Skeletal muscle tissue (tissue), 4 donors: Measurements from ENCODE around the gene GZF1. TPM values are rescaled to one million over a fixed set of nuclear protein-coding genes. Genes with fewer than 3 reads are reported as not detected.

Experiments
- H3K27ac ChIP-seq: one replicate; pipeline ENCODE4 v1.7.0; 2013; ENCODE audit warnings: mild to moderate bottlenecking, low read depth, low read length, inconsistent platforms
- H3K27me3 ChIP-seq, 3 donors: one replicate each; pipeline ENCODE4 v1.7.0; 2013; ENCODE audit warnings: low read length in 3 of 3; ENCODE audit not compliant: control insufficient read depth in 3 of 3, insufficient read depth in 3 of 3
- H3K36me3 ChIP-seq, 3 donors: one replicate each; pipeline ENCODE4 v1.7.0; 2013; ENCODE audit warnings: low read length in 3 of 3; ENCODE audit not compliant: control insufficient read depth in 3 of 3, insufficient read depth in 3 of 3
- H3K4me1 ChIP-seq, 3 donors: one replicate each; pipeline ENCODE4 v1.7.0; 2013; ENCODE audit warnings: low read length in 3 of 3, mild to moderate bottlenecking in 3 of 3; ENCODE audit not compliant: control insufficient read depth in 3 of 3, insufficient read depth in 3 of 3
- H3K4me3 ChIP-seq, 3 donors: one replicate each; pipeline ENCODE4 v1.7.0; 2013; ENCODE audit warnings: low read length in 3 of 3
- H3K9ac ChIP-seq, 3 donors: one replicate each; pipeline ENCODE4 v1.7.0; 2013; ENCODE audit warnings: low read length in 3 of 3, mild to moderate bottlenecking in 3 of 3, moderate library complexity in 2 of 3, low read depth in 1 of 3
- H3K9me3 ChIP-seq, 3 donors: one replicate each; pipeline ENCODE4 v1.7.0; 2013; ENCODE audit warnings: low read length in 3 of 3; ENCODE audit not compliant: control insufficient read depth in 3 of 3
- total RNA-seq: library from RNA; depleted of rRNA; stranded (reverse); fragments of >200 nt; gene quantifications from one replicate; pipeline ENCODE4 v1.2.3, GENCODE V29; 2014
- donor health status: Osteomylitis.

The GZF1 gene
- total RNA-seq, 1 donor from 2014 or later = 11.0 TPM

DNA sequence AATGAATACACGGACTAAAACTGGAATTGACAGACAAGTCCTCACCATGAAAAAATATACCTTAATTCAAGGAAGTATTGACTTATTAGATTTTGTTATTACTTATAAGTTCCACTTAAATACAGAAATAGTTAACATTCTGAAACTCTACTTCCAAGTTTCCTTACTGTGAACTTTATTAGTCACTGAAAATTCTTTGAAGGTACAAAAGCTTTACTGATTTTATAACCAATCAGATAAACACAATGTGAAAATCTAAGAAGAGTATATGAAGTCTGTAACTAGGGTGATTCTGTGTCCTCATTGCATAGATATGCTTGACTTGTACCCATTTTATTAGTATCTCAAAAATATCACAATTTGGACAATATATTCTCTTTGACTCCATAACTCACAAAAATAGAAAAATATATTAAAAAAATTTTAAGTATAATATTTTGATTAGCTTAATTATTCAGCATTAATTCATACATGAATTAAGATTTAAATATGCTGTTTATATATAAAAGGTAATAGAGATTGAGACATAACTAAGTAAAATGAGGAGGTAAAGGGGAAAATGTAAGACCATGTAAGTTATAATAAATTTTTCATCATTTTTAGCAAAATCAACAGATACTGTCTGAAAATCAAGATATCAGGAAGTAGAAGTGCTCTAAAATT is 52.7 kb downstream of the GZF1 start:
- no peaks in the 10 kb centered on the region for H3K27me3 ChIP-seq
- no peak overlapping the region for H3K27ac ChIP-seq
- H3K4me3 ChIP-seq = no peak overlapping the region
- no peaks in the 10 kb centered on the region for H3K36me3 ChIP-seq
- H3K9ac ChIP-seq = no peak overlapping the region
- peaks cover 15 to 37% (median 18%) of the 10 kb centered on the region in 3 donors for H3K4me1 ChIP-seq
- no peaks in the 10 kb centered on the region for H3K9me3 ChIP-seq

DNA sequence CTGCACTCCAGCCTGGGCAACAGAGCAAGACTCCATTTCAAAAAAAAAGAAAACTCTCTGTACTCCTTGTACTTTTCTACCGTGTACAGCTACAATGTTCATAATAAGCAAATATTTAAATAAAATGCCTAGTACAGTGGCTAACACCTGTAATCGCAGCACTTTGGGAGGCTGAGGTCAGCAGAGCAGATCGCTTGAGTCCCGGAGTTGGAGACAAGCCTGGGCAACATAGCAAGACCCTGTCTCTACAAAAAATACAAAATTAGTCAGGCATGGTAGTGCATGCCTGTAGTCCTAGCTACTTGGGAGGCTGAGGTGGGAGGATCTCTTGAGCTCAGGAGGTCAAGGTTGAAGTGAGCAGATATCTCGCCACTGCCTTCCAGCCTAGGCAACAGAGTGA is 53.6 kb downstream of the GZF1 start:
- Histone ChIP-seq H3K27me3 (no peaks in the 10 kb centered on the region), H3K27ac (no peak overlapping the region), H3K9ac (no peak overlapping the region), H3K4me1 (peaks cover 17 to 33% (median 18%) of the 10 kb centered on the region in 3 donors), H3K9me3 (no peaks in the 10 kb centered on the region), H3K36me3 (no peaks in the 10 kb centered on the region), H3K4me3 (no peak overlapping the region)

DNA sequence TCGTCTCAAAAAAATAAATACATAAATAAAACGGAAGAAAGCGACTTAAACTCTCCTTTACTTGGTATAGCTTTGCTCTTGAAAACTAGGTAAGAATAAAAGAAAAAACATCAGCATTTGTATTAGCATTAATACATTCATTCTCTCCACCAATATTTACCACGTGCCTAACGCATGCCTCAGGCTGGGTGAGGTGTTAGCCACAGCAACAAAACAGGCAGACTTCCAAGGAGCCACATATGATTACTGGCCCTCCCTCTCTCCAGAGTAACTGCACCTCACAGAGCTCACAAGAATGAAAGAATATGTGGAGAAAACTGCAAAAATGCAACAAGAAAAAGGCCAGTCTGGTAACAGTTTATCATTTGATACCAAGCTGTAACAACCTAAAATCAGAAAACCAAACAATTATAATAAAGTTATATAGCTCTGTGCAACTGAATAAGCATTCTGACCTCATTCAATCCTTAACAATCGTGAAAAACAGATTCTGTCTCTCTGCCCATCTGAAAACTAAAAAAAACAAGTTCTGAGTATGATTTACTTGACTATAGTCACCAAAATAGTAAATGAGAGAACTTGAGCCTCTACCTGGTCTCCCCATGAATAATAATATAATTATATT is 54.1 kb downstream of the GZF1 start:
- H3K27me3 ChIP-seq = no peaks in the 10 kb centered on the region
- peaks cover 16 to 30% (median 17%) of the 10 kb centered on the region in 3 donors for H3K4me1 ChIP-seq
- H3K27ac ChIP-seq = no peak overlapping the region

DNA sequence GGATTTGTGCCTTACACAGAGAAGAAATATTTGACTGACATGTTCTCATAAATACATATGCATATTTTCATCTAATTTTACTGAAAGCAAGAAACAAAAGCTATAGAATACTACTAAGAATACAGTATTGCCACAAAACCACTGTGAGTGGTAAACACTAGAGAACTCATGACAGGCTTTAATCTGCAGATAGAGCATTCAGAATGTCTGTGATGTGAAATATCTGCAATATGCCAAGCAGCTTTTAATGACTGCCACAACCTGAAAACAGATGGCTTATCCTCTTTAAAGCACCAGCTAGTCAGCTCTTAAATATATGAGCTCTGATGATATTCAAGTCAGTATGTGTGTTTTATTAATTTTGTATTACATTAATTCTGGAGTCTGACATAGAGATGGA is 55.9 kb downstream of the GZF1 start:
- H3K9ac ChIP-seq = no peak overlapping the region
- no peaks in the 10 kb centered on the region for H3K9me3 ChIP-seq
- peaks cover 13 to 24% (median 14%) of the 10 kb centered on the region in 3 donors for H3K4me1 ChIP-seq
- peaks cover 0 to 2% (median 0%) of the 10 kb centered on the region in 3 donors for H3K36me3 ChIP-seq
- H3K27me3 ChIP-seq = no peaks in the 10 kb centered on the region
- H3K4me3 ChIP-seq = no peak overlapping the region
- no peak overlapping the region for H3K27ac ChIP-seq

More for the DNA sequence above, 54.1 kb downstream of the GZF1 start:
- Histone ChIP-seq H3K9me3 (no peaks in the 10 kb centered on the region), H3K4me3 (no peak overlapping the region), H3K36me3 (peaks cover 0 to under 1% (median 0%) of the 10 kb centered on the region in 3 donors), H3K9ac (peak overlapping the region in 1 of 3 donors; percentile 17)

DNA sequence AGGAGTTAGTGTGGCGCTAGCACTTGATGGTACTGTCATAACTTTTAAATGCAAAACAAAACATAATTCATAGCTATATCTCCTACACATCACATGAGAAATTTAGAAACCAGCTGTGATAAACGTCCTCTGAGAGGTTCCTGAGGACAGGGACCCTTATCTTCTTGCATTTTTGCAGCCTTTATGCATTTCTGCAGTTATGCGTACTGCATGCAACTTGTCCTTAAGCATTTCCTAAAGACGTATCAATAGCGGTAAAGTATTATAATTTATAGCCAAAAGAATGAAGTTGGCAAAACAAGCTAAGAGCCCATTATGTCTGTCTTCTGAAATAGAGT is 57.6 kb downstream of the GZF1 start:
- Histone ChIP-seq H3K4me3 (peak overlapping the region; percentile 83 to 95 (median 93)), H3K9ac (peak overlapping the region; percentile 91 to 99 (median 96)), H3K27ac (peak overlapping the region; percentile 94), H3K36me3 (peaks cover 0 to 2% (median 0%) of the 10 kb centered on the region in 3 donors), H3K27me3 (no peaks in the 10 kb centered on the region), H3K9me3 (no peaks in the 10 kb centered on the region), H3K4me1 (peaks cover 13 to 24% (median 14%) of the 10 kb centered on the region in 3 donors)

DNA sequence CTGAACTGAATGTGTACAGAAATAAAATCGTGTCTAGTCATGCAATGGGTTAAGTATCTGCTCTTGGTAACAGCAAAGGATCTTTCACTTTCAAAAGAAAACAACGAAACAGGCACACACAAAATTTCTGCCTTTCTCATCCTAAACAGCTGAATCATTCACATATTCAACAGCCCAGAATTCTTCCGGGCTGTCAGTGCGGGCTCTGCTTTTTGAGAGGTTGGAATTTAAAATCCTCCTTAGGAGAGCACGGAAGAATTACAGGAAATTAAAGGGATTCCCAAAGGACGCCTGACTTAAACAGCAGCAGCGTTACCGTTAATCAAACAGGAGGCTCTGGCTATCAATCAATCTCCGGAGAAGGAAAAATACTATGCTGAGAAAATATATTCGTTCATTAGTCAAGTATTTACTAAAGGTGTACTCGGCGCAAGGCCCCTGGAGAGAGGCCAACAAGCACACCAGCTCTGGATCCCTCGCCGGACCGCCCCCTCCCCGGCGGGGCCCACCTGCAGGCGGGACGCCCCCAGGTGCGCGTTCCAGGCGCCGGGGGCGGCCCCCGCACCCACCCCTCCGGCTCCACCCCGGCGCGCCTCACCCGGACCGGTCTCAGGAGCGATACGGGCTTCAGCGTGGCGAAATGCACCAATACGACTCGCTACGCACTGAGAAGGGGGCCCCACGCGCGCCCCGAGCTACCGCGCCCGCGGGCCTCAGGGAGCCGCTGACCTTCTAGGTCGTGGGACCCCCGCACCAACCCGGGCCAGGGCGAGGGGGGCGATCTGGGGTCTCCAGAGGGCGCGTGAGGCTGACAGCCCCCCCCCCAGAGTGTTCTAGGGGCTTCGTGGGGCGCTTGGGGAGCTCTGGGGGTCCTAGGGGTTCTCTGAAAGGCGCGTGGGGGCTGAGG is 58.3 kb downstream of the GZF1 start:
- Histone ChIP-seq H3K9ac (peak overlapping the region; percentile 91 to 99 (median 96)), H3K27ac (peak overlapping the region; percentile 94), H3K9me3 (no peaks in the 10 kb centered on the region), H3K4me1 (peaks cover 13 to 24% (median 14%) of the 10 kb centered on the region in 3 donors), H3K27me3 (no peaks in the 10 kb centered on the region), H3K4me3 (peak overlapping the region; percentile 83 to 95 (median 93)), H3K36me3 (peaks cover 0 to 2% (median 0%) of the 10 kb centered on the region in 3 donors)

DNA sequence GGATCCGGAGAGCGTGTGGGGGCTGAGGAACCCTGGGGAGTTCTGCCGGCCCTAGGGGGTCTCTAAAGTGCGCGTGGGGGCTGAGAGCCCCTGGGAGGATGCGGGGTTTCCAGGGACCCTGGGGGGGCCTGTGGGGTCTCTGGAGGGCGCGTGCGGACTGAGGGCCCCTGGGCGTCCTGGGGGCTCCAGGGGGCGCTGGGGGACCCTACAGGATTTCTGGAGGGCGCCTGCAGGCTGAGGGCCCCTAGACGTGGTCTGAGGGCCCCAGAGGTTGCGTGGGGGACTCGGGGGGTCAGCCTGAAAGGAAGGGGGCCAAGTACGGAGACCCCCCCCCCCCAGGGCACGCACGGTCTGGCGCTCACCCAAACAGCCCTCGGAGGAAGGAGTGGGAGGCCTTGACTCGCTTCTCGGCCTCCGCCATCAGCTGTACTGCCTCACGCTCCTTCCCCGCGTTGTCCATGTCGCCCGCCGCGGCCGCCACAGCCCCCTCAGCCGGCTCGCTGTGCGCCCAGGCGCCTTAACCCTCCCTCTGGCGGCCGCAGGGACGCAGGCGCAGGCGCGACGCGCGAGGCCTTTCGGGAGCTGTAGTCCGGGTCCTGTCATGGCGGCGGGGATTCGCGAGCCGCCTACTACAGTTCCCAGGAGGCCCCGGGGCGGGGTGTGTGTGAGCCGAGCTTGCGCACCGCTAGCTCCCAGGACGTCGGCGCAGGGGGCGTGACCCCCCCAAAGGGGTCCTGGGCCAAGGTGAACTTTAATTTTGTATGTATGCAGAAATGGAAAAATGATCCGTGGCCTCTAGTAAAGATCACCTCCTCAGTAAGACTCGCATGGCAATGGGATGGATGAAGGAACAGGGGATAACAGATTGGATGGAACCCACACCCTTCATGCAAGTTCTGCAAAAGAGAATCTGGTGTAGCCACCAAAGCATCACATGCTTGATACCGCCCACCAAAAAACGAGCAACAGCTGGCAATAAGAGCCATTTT is 59.3 kb downstream of the GZF1 start, which contains the start of gene NAPB:
Gene NAPB, minus strand, starts transcription at position 546 of the 989 bp plus-strand sequence. Its CDS starts 86 bp downstream, at position 460.
- Histone ChIP-seq H3K27me3 (no peaks in the 10 kb centered on the region), H3K4me1 (peaks cover 9 to 20% (median 14%) of the 10 kb centered on the region in 3 donors), H3K9ac (peak within 1 kb of the TSS; percentile 91 to 99 (median 96)), H3K9me3 (no peaks in the 10 kb centered on the region), H3K4me3 (peak within 1 kb of the TSS; percentile 83 to 95 (median 93)), H3K27ac (peak within 1 kb of the TSS; percentile 94), H3K36me3 (peaks cover 0 to 2% (median 0%) of the 10 kb centered on the region in 3 donors)
